ENCODE measurements around the gene DIAPH2.

Gene DIAPH2

GRCh38 chrX:97416461-97416860, 731.8 kb downstream of the DIAPH2 start:
- H3K4me3 ChIP-seq (replicated peaks; ENCODE audit: low read depth, low read length) = no peak overlapping the region
- no peak for DNase-seq (ENCODE audit: low read depth)
- TF ChIP-seq, protein P1, sequence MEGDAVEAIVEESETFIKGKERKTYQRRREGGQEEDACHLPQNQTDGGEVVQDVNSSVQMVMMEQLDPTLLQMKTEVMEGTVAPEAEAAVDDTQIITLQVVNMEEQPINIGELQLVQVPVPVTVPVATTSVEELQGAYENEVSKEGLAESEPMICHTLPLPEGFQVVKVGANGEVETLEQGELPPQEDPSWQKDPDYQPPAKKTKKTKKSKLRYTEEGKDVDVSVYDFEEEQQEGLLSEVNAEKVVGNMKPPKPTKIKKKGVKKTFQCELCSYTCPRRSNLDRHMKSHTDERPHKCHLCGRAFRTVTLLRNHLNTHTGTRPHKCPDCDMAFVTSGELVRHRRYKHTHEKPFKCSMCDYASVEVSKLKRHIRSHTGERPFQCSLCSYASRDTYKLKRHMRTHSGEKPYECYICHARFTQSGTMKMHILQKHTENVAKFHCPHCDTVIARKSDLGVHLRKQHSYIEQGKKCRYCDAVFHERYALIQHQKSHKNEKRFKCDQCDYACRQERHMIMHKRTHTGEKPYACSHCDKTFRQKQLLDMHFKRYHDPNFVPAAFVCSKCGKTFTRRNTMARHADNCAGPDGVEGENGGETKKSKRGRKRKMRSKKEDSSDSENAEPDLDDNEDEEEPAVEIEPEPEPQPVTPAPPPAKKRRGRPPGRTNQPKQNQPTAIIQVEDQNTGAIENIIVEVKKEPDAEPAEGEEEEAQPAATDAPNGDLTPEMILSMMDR (IDR thresholded peaks at IDR 0.05; ENCODE audit: low read length, missing control alignments) = no peak

DNA sequence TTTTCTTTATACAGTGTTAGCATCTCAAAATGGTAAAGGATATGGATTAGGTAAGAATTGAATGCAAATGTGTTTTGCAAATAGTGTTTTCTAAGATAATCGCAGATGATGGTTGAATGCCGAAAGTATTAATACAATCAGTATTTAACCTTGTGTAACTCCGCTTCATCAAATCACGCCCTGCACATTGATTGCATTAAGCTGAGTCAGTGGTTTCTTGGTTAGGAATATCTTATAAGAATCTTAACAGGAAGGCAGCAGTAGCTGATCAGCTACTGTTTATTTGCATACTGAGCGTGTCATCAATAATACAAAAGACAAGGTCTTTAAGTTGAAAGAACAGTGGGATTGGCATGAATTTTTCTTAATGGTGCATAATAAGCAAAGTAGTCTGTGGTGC, 744.5 kb downstream of the DIAPH2 start:
- DNase-seq (ENCODE audit: low read depth) = no peak
- H3K4me3 ChIP-seq (replicated peaks; ENCODE audit: low read depth, low read length) = no peak overlapping the region
- TF ChIP-seq, protein P1 (IDR thresholded peaks at IDR 0.05; ENCODE audit: low read length, missing control alignments) = no peak

- TF ChIP-seq, protein P1 (IDR thresholded peaks at IDR 0.05; ENCODE audit: low read length, missing control alignments) = no peak
- no peak overlapping the region for H3K4me3 ChIP-seq (replicated peaks; ENCODE audit: low read depth, low read length)
- DNase-seq (ENCODE audit: low read depth) = no peak
These were observed 746.6 kb downstream of the DIAPH2 start for GRCh38 chrX:97431281-97431680.

DNA sequence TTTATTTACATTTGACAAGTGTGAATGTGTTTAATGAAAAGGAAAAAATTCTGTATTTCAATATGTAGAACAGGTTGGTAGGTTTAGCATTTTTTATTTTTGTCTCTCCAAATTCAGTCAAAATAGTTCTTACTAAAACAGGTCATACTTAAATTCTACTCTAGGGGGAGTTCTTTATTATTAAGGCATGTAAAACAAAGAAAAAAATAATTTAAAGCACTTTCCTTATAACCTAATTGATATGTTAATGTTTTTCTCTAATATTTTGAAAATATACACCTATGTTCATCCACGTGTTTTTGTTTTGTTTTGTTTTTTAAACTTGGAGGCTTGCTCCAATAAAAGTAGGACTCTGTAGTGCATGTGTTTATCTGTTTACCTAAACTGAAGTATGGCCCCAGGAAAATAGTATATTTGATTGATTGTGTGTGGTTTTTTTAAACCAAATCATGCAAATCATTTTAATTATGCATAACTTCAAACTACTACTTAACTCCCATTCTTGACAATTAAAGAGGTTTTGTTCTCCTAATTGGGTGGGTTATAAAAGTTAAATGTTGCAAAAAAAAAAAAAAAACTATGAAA, 761.7 kb downstream of the DIAPH2 start:
- TF ChIP-seq, protein P1 (IDR thresholded peaks at IDR 0.05; ENCODE audit: low read length, missing control alignments) = no peak
- DNase-seq (ENCODE audit: low read depth) = peak; percentile 22
- no peak overlapping the region for H3K4me3 ChIP-seq (replicated peaks; ENCODE audit: low read depth, low read length)

GRCh38 chrX:97447306-97447705, 762.7 kb downstream of the DIAPH2 start:
- no peak overlapping the region for H3K4me3 ChIP-seq (replicated peaks; ENCODE audit: low read depth, low read length)
- no peak for DNase-seq (ENCODE audit: low read depth)
- TF ChIP-seq, protein P1 (IDR thresholded peaks at IDR 0.05; ENCODE audit: low read length, missing control alignments) = no peak

DNA sequence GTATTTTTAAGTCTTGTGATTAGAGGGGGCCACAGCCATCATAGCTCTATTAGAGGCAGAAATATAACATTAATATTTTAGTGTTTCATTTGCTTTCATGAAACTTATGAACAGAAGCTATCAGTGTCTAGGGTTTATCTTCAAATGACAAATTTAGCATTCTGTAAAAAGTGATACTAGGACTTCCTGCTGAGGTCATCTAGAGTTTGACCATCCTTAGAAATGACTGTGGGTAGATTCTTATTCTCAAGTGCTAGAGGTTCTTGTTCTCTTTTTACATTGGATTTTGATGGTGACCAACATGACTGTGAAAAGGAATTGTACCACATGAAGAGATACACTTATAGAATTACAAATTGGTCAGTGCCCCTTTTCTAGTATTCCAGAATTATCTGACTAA, 767.6 kb downstream of the DIAPH2 start:
- DNase-seq (ENCODE audit: low read depth) = no peak
- TF ChIP-seq, protein P1 (IDR thresholded peaks at IDR 0.05; ENCODE audit: low read length, missing control alignments) = no peak
- no peak overlapping the region for H3K4me3 ChIP-seq (replicated peaks; ENCODE audit: low read depth, low read length)

- TF ChIP-seq, protein P1 (IDR thresholded peaks at IDR 0.05; ENCODE audit: low read length, missing control alignments) = no peak
These were observed 777.1 kb downstream of the DIAPH2 start for GRCh38 chrX:97461763-97462162.

More at GRCh38 chrX:97461763-97462162, 777.1 kb downstream of the DIAPH2 start:
- no peak for DNase-seq (ENCODE audit: low read depth)
- H3K4me3 ChIP-seq (replicated peaks; ENCODE audit: low read depth, low read length) = no peak overlapping the region

Data from fibroblast of pulmonary artery (primary cell).